Panc1 (cell line): Measurements from ENCODE around the gene CFAP251. TPM values are rescaled to one million over a fixed set of nuclear protein-coding genes. Genes with fewer than 3 reads are reported as not detected.

Experiments used
- ATAC-seq: fragments of 200-7000 bp; cut with Tn5 transposase; 2 replicates; pipeline ENCODE4 v1.9.1; 2020; ENCODE audit warnings: mild to moderate bottlenecking, moderate library complexity
- BruUV-seq: library from RNA; stranded (reverse); fragments of 400-500 nt; replicated peaks from 2 replicates; lab custom pipeline; 2021; lab: Mats Ljungman, UMichigan
- CTCF ChIA-PET: fragments of 300-600 bp; sonication (Branson Sonifier 250); formaldehyde crosslinking; loops from one replicate; lab custom pipeline; 2022; ENCODE audit warnings: antibody characterized with exemption; lab: Charles Lee
- POLR2A ChIA-PET: fragments of 300-600 bp; sonication (Branson Sonifier 250); formaldehyde crosslinking; loops from one replicate; lab custom pipeline; 2022; ENCODE audit warnings: antibody characterized with exemption; lab: Charles Lee
- DNase-seq: peaks from one replicate; pipeline ENCODE4 v3.0.0-alpha.2; 2010; ENCODE audit warnings: low read depth, low spot score
- H3K27ac ChIP-seq: 2 replicates; pipeline ENCODE4 v1.5.1; 2011; ENCODE audit warnings: mild to moderate bottlenecking, low read length, inconsistent platforms
- H3K27me3 ChIP-seq: fragments of 200-500 bp; sonication (Bioruptor generic); 2 replicates; pipeline ENCODE4 v1.6.0; 2014; ENCODE audit warnings: low read length, inconsistent platforms; ENCODE audit not compliant: control insufficient read depth, insufficient read depth
- H3K36me3 ChIP-seq: fragments of 200-500 bp; sonication (Bioruptor generic); 2 replicates; pipeline ENCODE4 v1.5.1; 2014; ENCODE audit warnings: inconsistent platforms, mild to moderate bottlenecking, low read length, moderate library complexity; ENCODE audit not compliant: control insufficient read depth, insufficient read depth
- H3K4me1 ChIP-seq: 2 replicates; pipeline ENCODE4 v1.5.1; 2011; ENCODE audit warnings: inconsistent platforms, mild to moderate bottlenecking, low read length, moderate library complexity; ENCODE audit not compliant: control insufficient read depth, insufficient read depth
- H3K4me3 ChIP-seq, 2 experiments: 2 replicates each; pipeline ENCODE4 v1.5.1; 2011 to 2012; ENCODE audit warnings: low read depth in 2 of 2, low read length in 2 of 2, mild to moderate bottlenecking in 2 of 2, inconsistent platforms in 1 of 2, moderate library complexity in 1 of 2
- H3K9me3 ChIP-seq: fragments of 200-500 bp; sonication (Bioruptor generic); 2 replicates; pipeline ENCODE4 v1.5.1; 2014; ENCODE audit warnings: low read depth, mild to moderate bottlenecking, inconsistent platforms, low read length, moderate library complexity; ENCODE audit not compliant: control insufficient read depth, insufficient read depth
- CTCF ChIP-seq: fragments of 450-650 bp; IDR thresholded peaks from 2 replicates; pipeline ENCODE4 v1.5.1; 2017; ENCODE audit warnings: mild to moderate bottlenecking
- POLR2AphosphoS5 ChIP-seq: IDR thresholded peaks from 2 replicates; pipeline ENCODE4 v1.6.1; 2012; ENCODE audit warnings: mild to moderate bottlenecking, low read depth, low read length, moderate library complexity
- REST ChIP-seq, 2 experiments: IDR thresholded peaks; 2 replicates each; pipeline ENCODE4 v1.6.1; 2011 to 2012; ENCODE audit warnings: low read depth in 2 of 2, control low read depth in 1 of 2, low read length in 1 of 2, mild to moderate bottlenecking in 1 of 2, moderate library complexity in 1 of 2; ENCODE audit not compliant: insufficient read depth in 1 of 2
- SIN3A ChIP-seq: IDR thresholded peaks from 2 replicates; pipeline ENCODE4 v1.6.1; 2012; ENCODE audit warnings: low read depth, mild to moderate bottlenecking, low read length, moderate library complexity, borderline replicate concordance; ENCODE audit not compliant: insufficient read depth
- TCF7L2 ChIP-seq: IDR thresholded peaks from 2 replicates; pipeline ENCODE4 v1.6.1; 2011; ENCODE audit warnings: mild to moderate bottlenecking, low read depth, low read length, inconsistent platforms
- in situ Hi-C: cut with HindIII; loops from 2 replicates; pipeline ENCODE4 v1.10.0; 2016; ENCODE audit warnings: low sequenced_read_pairs, low pct_unique_long_range_greater_than_20kb
- intact Hi-C: fragments of 100-400 bp; cut with micrococcal nuclease; formaldehyde crosslinking; loops from one replicate; pipeline ENCODE4 v1.10.0; 2022; ENCODE audit not compliant: unreplicated experiment
- total RNA-seq: library from RNA; stranded (reverse); gene quantifications from one replicate; pipeline ENCODE4 v1.2.1, GENCODE V29; 2021; ENCODE audit not compliant: unreplicated experiment

Gene CFAP251
- total RNA-seq, 1 experiment from 2014 or later, result 4.2 TPM

DNA sequence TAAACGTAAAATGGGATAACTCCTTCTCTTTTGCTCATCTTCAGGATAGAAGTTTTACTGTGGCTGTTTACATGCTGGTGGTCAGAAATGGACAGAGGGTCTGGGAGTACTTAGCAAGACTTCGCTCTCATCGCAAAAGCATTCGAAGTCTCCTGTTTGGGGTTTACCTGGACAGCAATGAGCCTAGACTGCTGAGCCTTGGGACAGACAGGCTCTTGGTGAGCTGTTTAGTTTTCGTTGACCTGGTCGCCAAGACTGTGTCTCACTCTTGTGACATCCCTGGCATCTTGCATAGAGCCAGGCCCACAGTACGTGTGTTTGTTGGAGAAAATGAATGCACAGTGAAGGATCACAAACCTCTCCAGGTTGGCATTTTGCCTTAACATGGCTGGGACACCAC is 42.1 kb downstream of the CFAP251 start:
- no TSS peak for BruUV-seq
- intact Hi-C loops, result no loop called here
- POLR2A ChIA-PET, result no interaction called here
- DNase-seq (no peak), ATAC-seq (no peak)
- TF ChIP-seq CTCF (no peak), REST (IDR thresholded peaks at IDR 0.05; ENCODE audit: insufficient read depth in 1 of 2, low read depth in 2 of 2, low read length in 1 of 2) (no peak), POLR2AphosphoS5 (no peak), SIN3A (no peak), TCF7L2 (no peak)
- Histone ChIP-seq H3K27ac (no peak overlapping the region), H3K27me3 (no peaks in the 10 kb centered on the region), H3K4me3 (no peak overlapping the region), H3K4me1 (no peaks in the 10 kb centered on the region), H3K9me3 (no peaks in the 10 kb centered on the region), H3K36me3 (no peaks in the 10 kb centered on the region)
- in situ Hi-C loops, result no loop called here
- CTCF ChIA-PET, result no interaction called here

DNA sequence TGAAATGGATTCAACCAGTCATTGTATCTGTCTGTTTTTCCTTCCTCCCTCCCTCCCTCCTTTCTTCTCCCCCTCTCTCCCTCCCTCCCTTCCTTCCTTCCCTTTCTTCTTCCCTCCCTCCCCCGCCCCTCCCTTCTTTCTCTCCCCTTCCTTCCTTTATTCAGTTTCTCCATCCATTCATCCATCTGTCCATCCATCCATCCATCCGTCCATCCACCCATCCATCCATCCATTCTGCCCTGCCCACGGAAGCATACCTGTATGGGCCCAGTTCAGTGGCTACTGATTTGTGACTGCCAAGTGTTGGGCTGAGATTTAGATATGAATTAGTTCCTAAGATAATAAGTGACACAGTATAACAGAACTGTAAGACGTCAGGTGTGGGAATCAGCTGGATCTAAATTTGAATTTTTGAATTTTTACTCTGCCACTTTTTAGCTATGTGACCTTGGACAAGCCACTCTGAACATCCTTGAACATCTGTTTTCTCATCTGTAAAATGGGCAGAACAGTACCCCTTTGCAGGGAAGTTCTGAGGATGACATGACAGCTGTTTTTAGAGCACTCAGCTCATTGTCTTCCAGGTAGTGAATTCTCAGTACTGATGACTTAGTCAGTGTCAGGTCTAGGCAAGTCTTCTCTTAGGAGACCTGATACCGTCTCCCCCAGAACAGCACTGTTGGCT is 42.9 kb downstream of the CFAP251 start:
- ATAC-seq, result no peak
- Histone ChIP-seq H3K4me1 (no peaks in the 10 kb centered on the region), H3K36me3 (no peaks in the 10 kb centered on the region), H3K27ac (no peak overlapping the region), H3K27me3 (no peaks in the 10 kb centered on the region), H3K4me3 (no peak overlapping the region), H3K9me3 (no peaks in the 10 kb centered on the region)
- ChIA-PET POLR2A (no interaction called here), CTCF (no interaction called here)
- intact Hi-C loops (no loop called here), in situ Hi-C loops (no loop called here)
- BruUV-seq, result no TSS peak
- TF ChIP-seq POLR2AphosphoS5, result no peak
- TF ChIP-seq TCF7L2, result no peak
- TF ChIP-seq SIN3A, result no peak
- no peak for TF ChIP-seq REST (IDR thresholded peaks at IDR 0.05; ENCODE audit: insufficient read depth in 1 of 2, low read depth in 2 of 2, low read length in 1 of 2)
- no peak for TF ChIP-seq CTCF
- DNase-seq, result no peak
